NCI-H187 (cell line): Measurements from ENCODE around the gene NELFB.

ENCODE experiments used
- DNase-seq, 2 experiments: peaks; one replicate each; lab custom pipeline; 2025; lab: John Stamatoyannopoulos, UW

The NELFB gene

GRCh38 chr9:137281345-137282116 is 26.4 kb downstream of the NELFB start:
- no peak for DNase-seq

GRCh38 chr9:137286975-137287383 is 31.9 kb downstream of the NELFB start:
- DNase-seq: no peak

DNA sequence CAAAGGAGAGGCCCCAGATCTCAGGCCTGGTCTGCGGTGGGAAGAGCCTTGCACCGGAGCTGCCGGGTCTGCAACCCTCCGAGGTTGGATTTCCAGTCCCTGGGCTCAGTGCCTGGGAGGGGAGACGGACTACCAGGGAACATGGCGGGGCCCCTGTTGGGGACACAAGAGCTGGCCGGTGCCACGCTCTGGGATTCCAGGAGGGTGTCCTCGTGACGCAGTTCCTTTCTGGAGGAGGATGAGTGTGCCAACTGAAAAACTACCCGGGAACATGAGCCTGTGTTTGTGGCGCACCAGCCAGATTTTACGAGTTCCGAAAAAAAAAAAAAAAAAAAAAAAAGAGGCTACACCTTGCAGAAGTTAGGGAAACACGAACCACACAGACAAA is 38.0 kb downstream of the NELFB start:
- DNase-seq: no peak

- DNase-seq: no peak
Measured at GRCh38 chr9:137293482-137294090, 38.5 kb downstream of the NELFB start.

DNA sequence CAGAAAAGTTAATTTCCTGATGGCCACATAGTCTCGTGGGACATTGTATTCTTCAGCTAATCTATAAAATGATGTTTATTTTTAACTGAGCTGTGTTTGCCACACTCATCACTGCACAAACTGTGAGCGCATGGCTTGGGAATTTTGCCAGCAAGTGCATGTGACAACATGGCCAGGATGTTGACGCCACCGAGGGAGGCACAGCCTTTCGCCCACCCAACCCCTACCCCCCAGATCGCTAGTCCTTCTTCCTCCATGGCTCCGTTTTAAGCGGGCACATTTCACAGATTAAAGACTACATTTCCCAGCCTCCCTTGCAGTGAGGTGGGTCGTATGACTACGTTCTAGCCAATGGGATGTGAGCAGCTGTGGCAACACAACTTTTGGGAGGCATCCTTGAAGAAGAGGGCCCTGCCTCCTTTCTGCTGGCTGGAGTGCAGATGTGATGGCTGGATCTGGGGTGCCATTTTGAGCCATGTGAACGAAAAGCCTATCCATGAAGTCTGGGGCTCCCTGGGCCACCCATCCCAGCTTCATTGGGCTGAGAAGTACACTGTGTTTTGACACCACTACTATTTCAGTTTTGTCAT is 39.1 kb downstream of the NELFB start:
- DNase-seq: no peak

DNA sequence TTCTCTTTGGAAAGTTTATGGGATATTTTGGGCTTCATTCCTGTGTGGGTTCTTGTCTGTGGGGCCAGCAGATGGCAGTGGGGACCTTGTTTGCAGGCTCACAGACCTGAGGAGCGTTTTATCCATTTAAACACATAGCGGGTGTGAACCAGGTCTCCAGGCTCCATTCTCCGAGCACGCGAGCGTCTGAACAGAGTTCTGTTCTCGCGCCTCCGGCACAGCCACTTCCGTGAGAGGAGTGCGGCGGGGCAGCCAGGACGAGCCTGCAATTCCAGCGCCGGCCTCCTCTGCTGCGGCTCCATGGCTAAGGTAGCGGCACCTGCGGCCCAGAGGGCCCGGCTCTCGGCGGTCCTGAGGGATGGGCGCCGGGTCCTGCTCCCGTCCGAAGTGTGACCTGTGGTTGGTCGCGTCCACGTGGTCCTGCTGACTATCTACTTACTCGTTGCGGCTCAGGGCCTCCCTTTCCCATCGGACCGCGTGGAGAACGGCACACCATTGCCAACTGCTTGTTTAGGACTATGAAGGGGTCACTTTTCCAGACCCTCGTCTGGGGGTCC is 39.6 kb downstream of the NELFB start:
- DNase-seq: no peak

GRCh38 chr9:137295238-137295811 is 40.2 kb downstream of the NELFB start:
- DNase-seq: no peak

DNA sequence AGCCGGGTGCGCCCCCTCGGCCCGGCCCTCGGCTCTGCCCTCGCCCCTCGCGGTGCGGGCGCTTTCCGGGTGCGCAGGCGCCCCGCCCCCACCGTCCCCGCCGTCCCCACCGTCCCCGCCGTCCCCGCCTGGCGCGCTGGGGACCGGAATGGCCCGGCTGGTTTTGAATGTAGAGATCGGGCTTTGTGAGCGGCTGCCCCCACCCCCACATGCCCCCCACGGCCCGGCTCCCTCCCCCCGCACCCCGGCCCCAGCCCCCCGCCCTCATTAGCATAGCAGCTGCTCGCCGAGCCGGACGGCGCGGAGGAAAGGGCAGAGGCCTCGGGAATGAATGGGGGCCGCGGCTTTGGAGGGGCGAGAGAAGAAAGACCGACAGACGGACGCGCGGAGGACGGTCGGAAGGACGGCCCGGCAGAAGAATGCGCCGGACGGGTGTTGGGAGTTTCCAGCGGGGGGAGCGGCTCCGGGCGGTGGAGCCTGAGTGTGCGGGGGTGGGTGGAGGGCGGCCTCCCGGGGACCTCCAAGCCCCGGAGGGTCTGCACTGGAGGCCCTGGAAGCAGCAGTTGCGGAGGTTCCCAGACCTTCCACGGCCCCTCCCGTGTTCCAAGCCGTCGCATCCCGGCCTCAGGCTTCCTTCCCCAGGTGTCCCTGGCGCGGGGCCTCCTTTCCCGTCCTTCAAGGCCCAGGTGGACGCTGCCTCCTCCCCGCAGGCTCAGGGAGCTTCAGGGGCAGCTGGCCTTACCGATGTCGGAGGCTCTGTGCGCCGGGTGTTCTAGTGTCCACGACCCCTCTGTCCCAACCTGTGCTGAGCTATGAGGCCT is 40.9 kb downstream of the NELFB start:
- no peak for DNase-seq

- no peak for DNase-seq
Measured at GRCh38 chr9:137296670-137297664, 41.8 kb downstream of the NELFB start.

GRCh38 chr9:137297966-137298365 is 42.8 kb downstream of the NELFB start:
- DNase-seq: no peak

DNA sequence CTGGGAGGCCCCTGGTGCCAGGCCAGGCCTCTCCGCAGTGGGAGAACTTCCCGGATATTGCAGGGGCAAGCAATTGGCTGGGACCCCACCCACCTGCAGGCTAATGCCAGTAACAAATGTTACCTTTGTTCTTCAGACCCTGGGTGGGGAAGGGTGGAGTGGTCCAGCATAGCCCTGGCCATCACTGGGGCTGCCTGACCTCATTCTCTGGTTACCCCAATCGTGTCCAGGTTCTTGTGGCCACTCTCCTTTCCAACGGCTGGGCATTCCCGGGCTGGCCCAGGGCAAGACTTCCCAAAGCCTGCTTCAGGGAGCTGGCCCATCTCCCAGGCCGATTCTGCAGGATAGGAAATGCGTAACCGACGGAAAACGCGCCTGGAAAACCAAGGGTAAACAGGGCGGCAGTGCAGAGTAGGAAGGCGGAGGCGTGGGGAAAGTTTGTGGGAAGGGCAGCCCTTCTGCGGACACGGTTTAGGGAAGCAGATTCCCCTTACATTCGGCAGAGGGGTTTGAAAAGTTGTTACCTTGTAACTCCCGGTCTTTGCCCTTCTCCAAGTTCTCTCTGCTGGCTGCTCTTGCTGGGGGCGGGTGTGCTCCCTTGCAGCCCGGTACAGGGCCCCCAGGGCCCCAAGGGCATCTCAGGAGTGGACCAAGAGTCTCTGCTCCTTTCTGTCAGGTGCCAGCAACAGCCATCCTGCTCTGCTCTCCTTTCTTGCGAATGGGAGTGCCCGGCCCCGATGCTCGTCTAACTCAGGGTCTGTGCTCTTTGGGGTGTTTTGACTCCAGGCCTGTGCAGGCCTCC is 43.5 kb downstream of the NELFB start:
- DNase-seq: no peak

- no peak for DNase-seq
Measured at GRCh38 chr9:137299203-137299565, 44.1 kb downstream of the NELFB start.

GRCh38 chr9:137299938-137300337 is 44.8 kb downstream of the NELFB start:
- DNase-seq: no peak

- DNase-seq: no peak
Measured at GRCh38 chr9:137300567-137301080, 45.5 kb downstream of the NELFB start.

DNA sequence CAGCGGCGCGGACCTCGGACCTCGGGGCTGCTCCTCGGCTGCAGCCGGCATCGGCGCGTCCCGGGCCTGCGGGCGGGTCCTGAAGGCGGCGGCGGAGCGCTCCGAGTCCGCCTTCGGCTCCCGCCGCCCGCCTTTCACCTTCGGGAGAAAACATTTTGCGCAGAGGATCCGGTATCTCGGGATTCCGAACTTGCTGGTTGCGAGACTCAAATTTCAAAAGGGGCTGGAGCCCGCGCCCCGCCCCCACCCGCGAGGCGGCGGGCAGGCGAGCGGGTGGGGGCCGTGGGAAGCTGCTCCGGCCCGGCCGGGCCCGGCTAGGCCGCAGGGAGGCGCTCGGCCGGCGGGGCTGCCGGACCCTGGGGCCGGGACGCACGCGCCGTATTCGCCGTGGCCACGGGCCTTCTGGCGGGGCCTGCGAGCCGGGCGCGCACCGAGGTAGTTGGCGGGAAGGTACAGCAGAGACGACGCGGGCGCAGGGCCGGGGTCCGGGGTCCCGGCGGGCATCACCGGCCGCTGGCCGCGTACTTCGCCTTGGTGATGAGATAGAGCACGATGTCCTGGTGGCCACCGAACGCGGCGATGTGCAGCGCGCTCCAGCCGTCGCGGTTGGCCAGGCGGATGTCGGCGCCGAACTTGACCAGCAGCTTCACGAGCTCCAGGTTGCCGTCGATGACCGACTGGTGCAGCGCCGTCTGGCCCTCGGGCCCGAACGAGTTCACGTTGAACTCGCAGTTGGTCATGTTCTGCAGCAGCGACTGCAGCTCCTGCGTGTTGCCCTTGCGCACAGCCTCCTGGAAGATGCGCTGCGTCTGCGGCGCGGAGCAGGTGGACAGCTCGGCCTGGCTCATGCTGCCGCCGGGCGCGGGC is 46.2 kb downstream of the NELFB start:
- DNase-seq: no peak

DNA sequence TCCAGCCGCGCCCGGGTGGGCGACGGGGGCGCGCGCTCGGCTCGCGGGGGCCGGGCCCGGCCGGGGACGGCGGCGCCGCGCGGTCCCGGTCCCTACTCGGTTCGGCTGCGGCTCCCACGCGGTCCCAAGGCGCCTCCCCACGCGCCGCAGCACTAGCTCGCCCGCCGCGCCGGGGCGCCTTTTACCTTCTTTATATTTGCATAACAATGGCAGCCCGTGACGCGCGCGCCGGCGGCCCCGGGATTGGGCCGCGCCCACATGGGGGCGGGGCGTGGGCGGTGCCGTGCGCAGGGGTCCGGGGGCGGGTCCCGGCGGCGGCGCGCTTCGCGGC is 47.0 kb downstream of the NELFB start, which contains the start of gene NRARP:
NRARP (minus strand) TSS at position 154 of the 331 bp plus-strand sequence. CDS start 343 bp downstream, outside the sequence.
- DNase-seq: peak; percentile 6 to 52

DNA sequence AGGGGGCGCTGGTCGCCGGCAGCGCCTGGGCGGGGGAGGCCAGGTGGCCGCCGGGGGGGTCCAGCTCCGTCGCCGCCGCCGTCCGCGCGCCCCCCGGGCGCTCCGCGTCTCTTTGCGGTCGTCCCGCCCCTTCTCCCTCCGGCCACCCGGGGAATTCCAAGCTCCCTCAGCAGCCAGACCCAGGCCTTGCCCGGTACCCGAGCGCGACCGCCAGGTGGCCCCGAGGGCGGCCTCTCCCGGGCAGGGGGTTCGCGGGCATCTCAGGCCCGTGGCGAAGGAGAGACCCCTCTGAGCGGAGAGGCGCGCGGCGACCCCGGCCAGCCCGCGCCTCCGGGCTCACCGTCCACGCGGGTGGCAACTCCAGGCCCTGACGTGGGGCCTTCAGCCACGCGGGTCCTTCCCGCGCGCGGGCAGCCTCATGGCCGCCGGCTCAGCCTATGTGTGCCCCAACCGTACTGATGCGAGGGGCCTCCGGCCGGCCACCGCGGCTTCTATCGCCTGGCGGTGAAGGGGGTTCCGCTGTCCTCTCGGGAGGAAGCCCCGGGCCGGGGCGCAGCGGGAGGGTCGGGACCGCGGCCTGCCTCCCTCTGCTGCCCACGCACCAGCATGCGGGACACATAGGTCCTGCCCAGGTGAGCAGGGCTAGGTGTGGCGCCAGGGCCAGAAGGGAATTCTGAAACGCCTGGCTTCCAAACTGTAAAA is 47.5 kb downstream of the NELFB start:
- DNase-seq: no peak
